Cardiac ventricle fibroblast (primary cell): Measurements from ENCODE around the gene EIF4E. TPM values are rescaled to one million over a fixed set of nuclear protein-coding genes. Genes with fewer than 3 reads are reported as not detected.

Experiments
- total RNA-seq: library from RNA; depleted of rRNA; stranded (reverse); fragments of >200 nt; gene quantifications from 2 replicates; pipeline ENCODE4 v1.2.3, GENCODE V29; 2015

EIF4E gene, protein sequence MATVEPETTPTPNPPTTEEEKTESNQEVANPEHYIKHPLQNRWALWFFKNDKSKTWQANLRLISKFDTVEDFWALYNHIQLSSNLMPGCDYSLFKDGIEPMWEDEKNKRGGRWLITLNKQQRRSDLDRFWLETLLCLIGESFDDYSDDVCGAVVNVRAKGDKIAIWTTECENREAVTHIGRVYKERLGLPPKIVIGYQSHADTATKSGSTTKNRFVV
- total RNA-seq: 54.1 and 59.1 TPM in 2 replicates

DNA sequence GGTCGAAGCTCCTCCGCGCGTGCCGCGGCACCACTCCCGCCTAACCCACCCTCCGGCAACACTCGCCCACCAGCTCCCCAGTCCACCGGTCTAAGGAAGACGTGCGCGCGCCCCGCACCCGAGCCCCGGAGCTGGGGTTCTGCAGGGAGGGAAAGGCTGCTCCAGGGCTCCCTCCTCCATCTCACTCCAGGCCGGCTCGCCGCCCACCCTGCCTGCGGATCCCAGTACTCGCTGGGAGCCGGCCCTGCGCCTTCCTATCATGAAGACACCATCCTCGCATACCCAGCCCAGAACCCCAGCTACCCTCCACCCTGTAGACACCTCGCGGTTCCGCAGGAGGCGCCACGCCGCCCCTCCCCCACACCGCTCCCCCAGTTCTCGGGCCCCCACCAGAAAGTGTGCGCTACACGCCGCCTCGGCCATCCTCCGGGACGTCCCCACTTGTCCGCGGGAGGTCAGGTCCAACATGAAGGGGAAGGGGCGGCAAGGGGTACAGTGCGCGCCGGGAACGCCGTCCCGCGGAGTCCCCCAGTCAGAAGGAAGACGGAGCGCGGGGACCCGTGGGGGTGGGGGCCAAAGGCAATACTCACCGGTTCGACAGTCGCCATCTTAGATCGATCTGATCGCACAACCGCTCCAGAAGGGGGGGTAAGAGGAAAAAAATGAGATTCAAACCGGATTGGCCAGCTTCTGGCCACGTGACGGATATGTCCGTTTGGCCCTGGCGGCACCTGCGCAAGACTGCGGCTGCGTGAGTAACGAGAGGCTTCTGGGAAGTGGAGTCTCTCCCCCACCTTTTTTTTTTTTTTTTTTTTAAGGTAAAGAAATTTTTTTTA, at the start of gene EIF4E:
Gene EIF4E, minus strand, starts transcription at position 629 of the 836 bp plus-strand sequence. Its CDS starts 21 bp downstream, at position 608.

Other genes with a start within 250 kb of the EIF4E start
- 25.8 and 27.6 TPM in 2 replicates for gene METAP1, start 66.6 kb upstream of the EIF4E start, total RNA-seq
- 151 and 168 TPM in 2 replicates for gene ADH5, start 159.7 kb upstream of the EIF4E start, total RNA-seq
- not detected in 2 replicates for gene ADH4, start 215.2 kb upstream of the EIF4E start, total RNA-seq